HG03460 (cell line): ENCODE data around the gene UBE2G2.
"Not testable (repeated sequence)": the region's sequence is repeated elsewhere in the genome, so short reads cannot be mapped to it uniquely, and the experiment has no call there.

ENCODE experiments used
- ATAC-seq: cut with Tn5 transposase; IDR thresholded peaks from one replicate; pipeline ENCODE4 v1.9.1; 2021; ENCODE audit not compliant: unreplicated experiment

UBE2G2 gene

DNA sequence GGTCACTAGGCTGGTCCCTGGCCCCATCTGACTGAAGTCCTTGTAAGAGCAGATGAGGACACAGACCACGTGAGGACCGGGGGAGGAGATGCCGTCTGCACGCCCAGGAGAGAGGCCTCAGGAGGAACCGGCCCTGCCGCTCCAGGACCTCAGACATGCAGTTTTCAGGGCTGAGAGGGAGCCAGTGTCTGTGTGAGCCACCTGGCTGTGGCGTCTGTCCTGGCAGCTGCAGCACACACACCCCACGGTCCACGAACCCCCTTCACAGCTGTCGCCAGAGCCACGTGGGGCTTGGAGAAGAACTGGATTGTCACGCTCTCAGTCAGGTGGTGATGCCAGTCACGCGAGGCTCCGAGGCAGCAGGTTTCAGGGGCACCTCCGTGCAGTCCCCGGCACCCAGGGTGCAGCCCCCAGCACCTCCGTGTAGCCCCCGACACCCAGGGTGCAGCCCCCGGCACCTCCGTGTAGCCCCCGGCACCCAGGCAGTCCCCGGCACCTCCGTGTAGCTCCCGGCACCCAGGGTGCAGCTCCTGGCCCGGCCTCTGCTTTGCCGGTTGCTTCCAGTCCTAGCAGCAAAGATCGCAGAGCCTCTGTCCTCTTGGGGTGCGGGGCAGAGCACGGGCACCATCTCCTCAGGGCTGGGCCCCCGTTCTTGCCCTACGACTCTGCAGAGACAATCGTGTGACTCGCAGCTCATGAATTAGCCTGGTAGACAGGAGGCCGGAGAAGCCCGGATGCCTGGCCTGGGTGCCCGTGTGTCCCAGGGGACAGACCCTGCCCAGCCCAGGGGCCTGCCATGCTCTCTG, 35.2 kb upstream of the UBE2G2 start:
- no peak for ATAC-seq

GRCh38 chr21:44836349-44836665, 34.7 kb upstream of the UBE2G2 start:
- no peak for ATAC-seq

- ATAC-seq: no peak
Observed at GRCh38 chr21:44835647-44835973, 34.0 kb upstream of the UBE2G2 start.

DNA sequence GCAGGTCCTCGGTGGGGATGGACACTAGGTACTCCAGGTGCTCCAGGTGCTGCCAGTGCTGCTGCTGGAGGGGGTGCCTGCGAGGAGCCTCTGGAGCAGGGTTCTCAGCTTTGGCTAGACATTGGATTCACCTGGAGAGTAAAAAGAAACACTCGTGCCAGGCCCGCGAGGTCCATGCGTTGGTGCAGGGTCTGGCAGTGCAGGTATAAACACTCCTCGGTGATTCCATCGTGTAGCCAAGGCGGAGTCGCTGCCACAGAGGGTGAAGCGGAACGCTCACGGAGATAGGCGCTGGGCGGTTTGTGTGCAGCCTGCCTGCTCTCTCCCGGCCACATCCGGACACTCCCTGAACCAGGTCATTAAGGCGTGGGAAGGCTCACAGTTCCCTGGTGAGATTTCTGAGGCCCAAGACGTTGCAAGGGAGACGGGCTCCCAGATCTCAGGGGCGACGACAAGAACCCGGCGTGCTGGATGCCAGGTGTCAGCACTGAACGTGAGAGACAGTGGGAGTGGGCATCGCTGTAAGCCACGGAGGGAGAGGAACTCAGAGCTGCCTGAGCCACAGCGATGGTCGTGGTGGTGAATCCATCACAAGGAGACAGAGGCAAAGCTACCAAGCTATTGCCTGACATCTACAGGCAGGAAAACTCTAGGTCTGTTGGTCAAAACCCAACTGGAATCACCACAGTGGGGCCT, 33.5 kb upstream of the UBE2G2 start:
- no peak for ATAC-seq

DNA sequence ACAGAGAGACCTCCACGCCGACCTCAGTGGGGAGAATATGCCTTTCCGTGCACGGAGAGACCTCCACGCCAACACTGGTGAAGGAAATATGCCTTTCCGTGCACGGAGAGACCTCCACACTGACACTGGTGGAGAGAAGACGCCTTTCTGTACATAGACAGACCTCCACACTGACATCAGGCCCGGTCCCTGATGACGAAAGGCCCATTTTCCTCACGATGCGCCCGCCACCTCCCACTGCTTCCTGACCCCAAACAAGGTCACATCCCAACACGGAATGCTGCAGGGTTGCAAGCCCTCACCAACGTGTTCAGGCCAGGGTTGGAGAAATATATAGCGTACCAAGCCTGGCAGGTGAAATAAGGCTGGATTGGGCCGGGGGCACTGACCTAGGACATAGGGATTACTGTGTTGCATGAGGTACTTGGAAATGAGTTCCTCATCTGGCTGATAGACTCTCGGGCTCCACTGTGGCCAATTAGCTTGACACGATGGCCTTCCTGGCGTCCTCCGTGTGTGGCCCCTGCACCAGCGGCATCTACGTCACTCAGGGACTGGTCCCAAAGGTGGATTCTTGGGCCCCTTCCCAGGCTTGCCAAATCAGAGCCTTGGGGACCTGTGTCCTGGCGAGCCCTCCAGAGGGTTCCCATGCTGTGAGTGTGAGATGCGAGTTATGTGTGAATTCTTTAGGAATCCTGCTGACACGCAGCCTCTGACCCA, 32.8 kb upstream of the UBE2G2 start:
- no peak for ATAC-seq

DNA sequence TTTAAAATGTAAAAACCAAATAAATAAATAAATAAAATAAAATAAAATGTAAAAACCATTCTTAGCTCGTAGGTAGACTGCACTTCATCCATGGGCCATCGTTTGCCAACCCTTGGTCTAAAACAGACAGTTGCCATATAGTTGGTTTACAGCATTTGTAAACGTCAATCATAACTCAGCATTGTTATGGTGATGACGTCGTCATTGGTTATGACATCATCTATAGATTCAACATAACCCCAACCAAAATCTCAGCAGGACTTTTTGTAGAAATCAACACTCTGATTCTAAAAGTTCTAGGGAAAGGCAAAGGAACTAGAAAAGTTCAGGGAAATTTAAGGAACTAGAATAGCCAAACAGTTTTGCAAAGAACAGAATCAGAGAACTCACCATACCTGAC, 32.0 kb upstream of the UBE2G2 start:
- no peak for ATAC-seq

GRCh38 chr21:44832516-44833255, 31.1 kb upstream of the UBE2G2 start:
- ATAC-seq: not testable (repeated sequence)

- ATAC-seq: no peak
Observed at GRCh38 chr21:44831227-44831860, 29.7 kb upstream of the UBE2G2 start.

DNA sequence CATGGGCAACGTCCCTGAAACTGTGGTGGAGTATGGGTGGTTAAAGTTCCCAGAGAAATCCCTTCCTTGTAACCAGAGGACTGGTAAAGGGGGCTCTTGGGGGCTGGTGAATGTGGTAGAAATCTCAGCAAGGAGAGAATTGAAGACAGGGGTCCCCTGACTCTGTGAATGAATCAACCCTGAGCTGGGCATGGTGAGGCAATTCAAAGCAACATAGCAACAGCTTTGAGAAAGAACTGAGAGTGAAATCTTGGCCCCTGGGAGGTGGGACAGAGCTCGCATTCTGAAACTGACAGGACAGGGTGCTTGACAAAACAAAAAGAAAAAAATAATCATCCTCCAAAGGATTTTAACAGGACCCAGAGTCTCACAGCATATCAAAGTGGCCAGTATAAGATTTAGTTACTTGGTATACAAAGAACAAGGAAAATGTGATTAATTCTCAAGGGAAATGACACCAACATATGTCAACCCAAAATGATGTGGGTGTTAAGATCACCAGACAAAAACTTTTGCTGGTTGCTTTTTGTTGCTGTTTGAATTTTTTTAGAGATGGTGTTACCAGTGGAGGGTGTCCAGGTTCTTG, 28.0 kb upstream of the UBE2G2 start:
- ATAC-seq: no peak

DNA sequence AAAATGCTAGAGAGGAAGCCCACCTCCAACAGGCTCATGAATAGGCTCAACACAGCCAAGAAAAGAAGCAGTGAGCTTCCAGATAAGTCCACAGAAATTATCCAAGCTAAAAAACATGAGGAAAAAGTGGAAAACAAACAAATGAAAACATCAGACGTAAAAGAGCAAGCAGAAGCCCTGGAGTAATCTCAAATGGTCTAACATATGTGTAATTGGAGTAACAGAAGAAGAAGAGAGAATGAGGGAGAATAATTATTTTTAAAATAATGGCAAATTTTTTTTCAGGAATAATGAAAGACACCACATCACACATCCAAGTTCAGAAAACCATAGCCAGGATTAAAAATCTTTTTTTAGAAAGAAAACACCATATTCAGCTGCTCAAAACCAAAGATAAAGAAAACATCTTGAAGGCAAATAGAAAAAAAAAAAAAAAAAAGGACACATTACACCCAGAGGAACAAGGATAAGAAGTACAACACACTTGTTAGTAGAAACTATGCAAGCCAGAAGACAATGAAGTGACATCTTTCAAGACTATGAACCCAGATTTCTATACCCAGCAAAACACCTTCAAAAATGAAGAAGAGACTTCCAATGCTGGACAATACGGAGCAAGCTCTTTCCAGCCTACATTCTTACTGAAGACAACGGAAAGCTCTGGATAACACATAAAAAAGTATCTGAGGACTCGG, 26.9 kb upstream of the UBE2G2 start:
- no peak for ATAC-seq

GRCh38 chr21:44823179-44823660, 21.6 kb upstream of the UBE2G2 start:
- ATAC-seq: no peak

GRCh38 chr21:44822484-44823178, 21.0 kb upstream of the UBE2G2 start:
- ATAC-seq: no peak

DNA sequence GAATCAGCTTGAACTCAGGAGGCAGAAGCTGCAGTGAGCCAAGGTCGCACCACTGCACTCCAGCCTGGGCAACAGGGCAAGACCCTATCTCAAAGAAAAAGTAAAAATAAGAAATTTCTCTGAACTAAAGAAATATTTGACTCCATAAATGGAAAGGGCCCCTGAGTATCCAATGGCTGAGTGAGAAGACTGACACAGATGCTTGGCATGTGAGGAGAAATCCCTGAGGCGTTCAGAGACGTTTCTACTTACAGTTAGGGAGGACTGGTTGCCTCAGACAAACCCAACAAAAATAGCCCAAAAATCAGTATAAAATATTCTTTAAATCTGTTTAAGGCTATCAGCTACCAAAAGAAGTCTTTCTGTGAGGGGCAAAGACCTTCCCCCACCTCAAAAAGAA, 19.2 kb upstream of the UBE2G2 start:
- ATAC-seq: no peak

- ATAC-seq: no peak
Observed at GRCh38 chr21:44819283-44820243, 17.9 kb upstream of the UBE2G2 start.

GRCh38 chr21:44818640-44819011, 17.0 kb upstream of the UBE2G2 start:
- no peak for ATAC-seq

GRCh38 chr21:44817914-44818639, 16.5 kb upstream of the UBE2G2 start, which contains the start of gene SUMO3:
SUMO3 (minus strand) TSS chr21:44818062; CDS start chr21:44817968, 94 bp downstream.
- ATAC-seq: peak; percentile 47

GRCh38 chr21:44817506-44817880, 15.9 kb upstream of the UBE2G2 start:
- peak; percentile 75 for ATAC-seq
